Stomach (tissue), 9 donors: Measurements from ENCODE around the gene PCDHA12. TPM values are rescaled to one million over a fixed set of nuclear protein-coding genes. Genes with fewer than 3 reads are reported as not detected.
"Not testable (repeated sequence)": the region's sequence is repeated elsewhere in the genome, so short reads cannot be mapped to it uniquely, and the experiment has no call there.

Source experiments
- DNase-seq, 2 donors: peaks; one replicate each; pipeline versions ENCODE4 v3.0.0 to v3.0.0-alpha.2; 2013 to 2019
- H3K27ac ChIP-seq, 5 donors: fragments of 200-600 bp in 4 of 5; sonication (generic) in 4 of 5; one replicate each; pipeline ENCODE4 v1.5.1; 2013 to 2019; ENCODE audit warnings: mild to moderate bottlenecking in 1 of 5, moderate library complexity in 1 of 5
- H3K27me3 ChIP-seq, 3 donors: fragments of 200-600 bp; sonication (generic); one replicate each; pipeline ENCODE4 v1.5.1; 2017 to 2019; ENCODE audit warnings: mixed run types in 1 of 3
- H3K36me3 ChIP-seq, 4 donors: fragments of 200-600 bp; sonication (generic); 1 replicate in 3 of 4; 2 replicates in 1 of 4; pipeline ENCODE4 v1.5.1; 2016 to 2019
- H3K4me1 ChIP-seq, 4 donors: fragments of 200-600 bp; sonication (generic); one replicate each; pipeline ENCODE4 v1.5.1; 2016 to 2019
- H3K4me3 ChIP-seq, 4 donors: fragments of 200-600 bp; sonication (generic) in 3 of 4; one replicate each; pipeline ENCODE4 v1.5.1; 2016 to 2019; ENCODE audit warnings: mild to moderate bottlenecking in 1 of 4
- H3K9me3 ChIP-seq, 4 donors: fragments of 200-600 bp; sonication (generic); one replicate each; pipeline ENCODE4 v1.5.1; 2016 to 2019
- CTCF ChIP-seq, 7 experiments: fragments of 450-650 bp in 4 of 7; fragments of 200-600 bp in 3 of 7; sonication (generic) in 3 of 7; IDR thresholded peaks; one replicate each; pipeline ENCODE4 v1.5.1; 2016 to 2019; ENCODE audit warnings: antibody characterized with exemption in 7 of 7, control low read depth in 2 of 7, mild to moderate bottlenecking in 1 of 7
- EP300 ChIP-seq: sonication (generic); formaldehyde crosslinking; IDR thresholded peaks from one replicate; pipeline ENCODE4 v1.6.1; 2017; ENCODE audit warnings: antibody characterized with exemption
- POLR2A ChIP-seq, 4 donors: fragments of 450-650 bp; IDR thresholded peaks; one replicate each; pipeline ENCODE4 v1.6.1; 2016; ENCODE audit warnings: antibody characterized with exemption in 4 of 4, control low read depth in 2 of 4, mild to moderate bottlenecking in 1 of 4, moderate library complexity in 1 of 4
- POLR2AphosphoS5 ChIP-seq, 3 donors: sonication (generic); formaldehyde crosslinking; IDR thresholded peaks; one replicate each; pipeline ENCODE4 v1.6.1; 2016; ENCODE audit warnings: antibody characterized with exemption in 3 of 3
- WGBS, 5 donors: extraction: QIAGEN DNeasy Blood & Tissue Kit in 3 of 5; methylation state at CpG; one replicate each; pipeline versions ENCODE4 v1.1.5 to v1.1.7; 2013 to 2018; 5-methylcytosine and 5-hydroxymethylcytosine counted together
- intact Hi-C: fragments of 100-400 bp; cut with DNase I; formaldehyde crosslinking; loops from one replicate; pipeline ENCODE4 v1.15.1; 2023; ENCODE audit warnings: low total_unique reads
- polyA plus RNA-seq, 3 donors: library from polyadenylated mRNA; stranded (reverse); fragments of 200-250 nt; gene quantifications; one replicate each; pipeline ENCODE4 v1.2.3, GENCODE V29; 2013
- total RNA-seq, 5 donors: library from RNA; depleted of rRNA; stranded (reverse); fragments of >200 nt; gene quantifications; one replicate each; pipeline versions ENCODE4 v1.1.0 to v1.2.3, GENCODE V29; 2014 to 2016
- donor health status: healthy with polysubstance abuse.
- donor health status: Bipolar disorder and iron deficiency.
- donor health status: healthy.

Gene PCDHA12
- total and polyA plus RNA-seq, 8 donors = 0.05 to 2.2 (median 0.55) TPM; not detected in 5

GRCh38 chr5:140869555-140869886 is 5.6 kb upstream of the PCDHA12 start:
- Histone ChIP-seq H3K36me3 (no peaks in the 10 kb centered on the region), H3K27me3 (peaks cover 0 to 39% (median 5%) of the 10 kb centered on the region in 3 donors), H3K4me1 (no peaks in the 10 kb centered on the region), H3K27ac (no peak overlapping the region), H3K9me3 (peaks cover 6 to 52% (median 43%) of the 10 kb centered on the region in 4 donors), H3K4me3 (no peak overlapping the region)
- no peak for DNase-seq
- WGBS, 5 donors = 53 to 59% (median 56%) methylated on average over 5 of the region's 5 CpGs
- TF ChIP-seq POLR2AphosphoS5 (IDR thresholded peaks at IDR 0.05) (no peak), POLR2A (IDR thresholded peaks at IDR 0.05) (no peak), EP300 (no peak), CTCF (IDR thresholded peaks at IDR 0.05) (no peak)
- intact Hi-C loops = no loop called here

- H3K27me3 ChIP-seq = peaks cover 0 to 47% (median 6%) of the 10 kb centered on the region in 3 donors
- 46 to 60% (median 49%) methylated on average over 85 to 114 of the region's 114 CpGs for WGBS, 5 donors
- H3K4me1 ChIP-seq = no peaks in the 10 kb centered on the region
- no peak overlapping the region for H3K27ac ChIP-seq
- no peak for DNase-seq
- TF ChIP-seq POLR2A (IDR thresholded peaks at IDR 0.05) (no peak), POLR2AphosphoS5 (IDR thresholded peaks at IDR 0.05) (no peak), CTCF (IDR thresholded peaks at IDR 0.05) (no peak), EP300 (no peak)
- no peaks in the 10 kb centered on the region for H3K36me3 ChIP-seq
- intact Hi-C loops = no loop called here
- H3K4me3 ChIP-seq = no peak overlapping the region
- peaks cover 6 to 59% (median 52%) of the 10 kb centered on the region in 4 donors for H3K9me3 ChIP-seq
Measured at GRCh38 chr5:140870221-140871201, 4.6 kb upstream of the PCDHA12 start.

- H3K27ac ChIP-seq, H3K36me3 ChIP-seq, DNase-seq, H3K4me1 ChIP-seq, intact Hi-C loops, H3K4me3 ChIP-seq: not testable (repeated sequence)
- 40 to 58% (median 51%) methylated on average over 58 to 80 of the region's 80 CpGs for WGBS, 5 donors
- Histone ChIP-seq H3K9me3 (peaks cover 10 to 62% (median 54%) of the 10 kb centered on the region in 4 donors), H3K27me3 (peaks cover 0 to 55% (median 8%) of the 10 kb centered on the region in 3 donors)
Measured at GRCh38 chr5:140876541-140877261, 1.6 kb downstream of the PCDHA12 start.

- intact Hi-C loops = no loop called here
- TF ChIP-seq POLR2AphosphoS5 (IDR thresholded peaks at IDR 0.05) (no peak), POLR2A (IDR thresholded peaks at IDR 0.05) (no peak), EP300 (no peak), CTCF (IDR thresholded peaks at IDR 0.05) (no peak)
- Histone ChIP-seq H3K4me1 (no peaks in the 10 kb centered on the region), H3K4me3 (no peak overlapping the region), H3K9me3 (peaks cover 10 to 62% (median 56%) of the 10 kb centered on the region in 4 donors), H3K27me3 (peaks cover 0 to 60% (median 8%) of the 10 kb centered on the region in 3 donors), H3K27ac (no peak overlapping the region), H3K36me3 (no peaks in the 10 kb centered on the region)
- WGBS, 5 donors = 48 to 68% (median 52%) methylated on average over 4 to 37 of the region's 37 CpGs
- no peak for DNase-seq
Measured at GRCh38 chr5:140877262-140877581, 2.1 kb downstream of the PCDHA12 start.
